Activated T-cell treated with anti-CD3 and anti-CD28 coated beads, Interleukin-2, amount 50 U/mL, for 72 hours (primary cell): Measurements from ENCODE around the gene MDN1. TPM values are rescaled to one million over a fixed set of nuclear protein-coding genes. Genes with fewer than 3 reads are reported as not detected.
A peak's percentile ranks its signal among the peaks of the same experiment; 100 is the strongest.
"Not testable (repeated sequence)": the region's sequence is repeated elsewhere in the genome, so short reads cannot be mapped to it uniquely, and the experiment has no call there.

ENCODE experiments used
- ATAC-seq, 2 donors: fragments of 150-1000 bp; cut with Tn5 transposase; replicated peaks in 1 of 2; 2 replicates each; pipeline ENCODE4 v1.10.0; 2021; ENCODE audit warnings: moderate library complexity in 2 of 2, mild to moderate bottlenecking in 1 of 2
- DNase-seq, 2 donors: peaks; one replicate each; pipeline ENCODE4 v3.0.0; 2021 to 2022; ENCODE audit warnings: mixed read lengths in 1 of 2
- H3K27ac Mint-ChIP-seq: one replicate; pipeline ENCODE4 v1.8.0; 2022; ENCODE audit warnings: mild to moderate bottlenecking, moderate library complexity, mixed read lengths
- H3K27me3 Mint-ChIP-seq: one replicate; pipeline ENCODE4 v1.8.0; 2022; ENCODE audit warnings: low read depth, mixed read lengths
- H3K36me3 Mint-ChIP-seq, 2 donors: one replicate each; pipeline ENCODE4 v1.8.0; 2022; ENCODE audit warnings: mixed read lengths in 2 of 2, mild to moderate bottlenecking in 1 of 2; ENCODE audit not compliant: insufficient read depth in 2 of 2
- H3K4me1 Mint-ChIP-seq: one replicate; pipeline ENCODE4 v1.8.0; 2022; ENCODE audit warnings: low read depth, mixed read lengths
- H3K4me3 Mint-ChIP-seq, 2 donors: one replicate each; pipeline ENCODE4 v1.8.0; 2022; ENCODE audit warnings: mild to moderate bottlenecking in 2 of 2, mixed read lengths in 2 of 2, moderate library complexity in 2 of 2
- H3K9me3 Mint-ChIP-seq, 2 donors: one replicate each; pipeline ENCODE4 v1.8.0; 2022; ENCODE audit warnings: mixed read lengths in 2 of 2
- total RNA-seq, 2 donors: library from RNA; stranded (reverse); gene quantifications; one replicate each; pipeline ENCODE4 v1.2.3, GENCODE V29; 2022

MDN1 gene
- total RNA-seq, 2 donors from 2014 or later, result 41.0 to 48.2 TPM

GRCh38 chr6:89643406-89643805 is 176.2 kb downstream of the MDN1 start:
- H3K27me3 Mint-ChIP-seq, result no peaks in the 10 kb centered on the region
- DNase-seq (no peak), ATAC-seq (no peak)
- H3K36me3 Mint-ChIP-seq, result peaks cover 3 to 9% of the 10 kb centered on the region in 2 donors
- no peak overlapping the region for H3K27ac Mint-ChIP-seq
- peaks cover 23% of the 10 kb centered on the region for H3K4me1 Mint-ChIP-seq
- H3K9me3 Mint-ChIP-seq, result no peaks in the 10 kb centered on the region
- no peak overlapping the region for H3K4me3 Mint-ChIP-seq

DNA sequence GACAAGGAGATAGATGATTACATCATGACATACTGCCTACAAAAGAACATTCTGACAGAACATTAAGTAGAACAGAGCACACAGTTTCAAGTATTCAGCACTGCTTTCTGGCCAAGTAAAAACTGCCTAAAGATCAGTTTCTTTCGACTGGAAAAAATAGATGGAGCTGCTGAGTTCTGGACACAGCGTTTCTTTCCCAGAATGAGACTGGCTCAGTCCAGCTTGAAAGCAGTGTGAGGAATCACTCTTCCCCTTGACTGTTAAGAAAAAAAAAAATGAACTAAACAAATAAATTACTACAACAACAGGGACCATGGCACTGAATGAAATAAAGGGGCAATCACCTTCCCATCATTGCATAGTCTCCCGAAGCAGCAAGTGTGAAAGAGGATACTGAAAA is 176.6 kb downstream of the MDN1 start:
- H3K4me3 Mint-ChIP-seq, result no peak overlapping the region
- no peaks in the 10 kb centered on the region for H3K27me3 Mint-ChIP-seq
- no peak for ATAC-seq
- H3K27ac Mint-ChIP-seq, result no peak overlapping the region
- H3K36me3 Mint-ChIP-seq, result peaks cover 3 to 7% of the 10 kb centered on the region in 2 donors
- no peaks in the 10 kb centered on the region for H3K9me3 Mint-ChIP-seq
- peaks cover 23% of the 10 kb centered on the region for H3K4me1 Mint-ChIP-seq
- no peak for DNase-seq

DNA sequence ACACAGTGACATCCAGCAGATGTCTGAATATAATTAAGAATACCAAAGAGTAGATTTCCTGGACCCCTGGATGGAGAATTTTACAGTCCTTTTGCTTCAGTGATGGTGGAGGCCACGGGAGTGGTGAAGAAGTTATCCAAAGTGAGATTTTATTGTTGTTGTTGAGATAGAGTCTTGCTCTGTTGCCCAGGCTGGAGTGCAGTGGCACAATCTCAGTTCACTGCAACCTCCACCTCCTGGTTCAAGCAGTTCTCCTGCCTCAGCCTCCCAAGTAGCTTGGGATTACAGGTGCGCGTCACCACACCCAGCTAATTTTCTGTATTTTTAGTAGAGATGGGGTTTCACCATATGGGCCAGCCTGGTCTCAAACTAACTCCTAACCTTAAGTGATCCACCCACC is 178.0 kb downstream of the MDN1 start:
- DNase-seq, ATAC-seq, H3K27me3 Mint-ChIP-seq, H3K27ac Mint-ChIP-seq, H3K36me3 Mint-ChIP-seq, H3K9me3 Mint-ChIP-seq, H3K4me3 Mint-ChIP-seq: not testable (repeated sequence)
- peaks cover 28% of the 10 kb centered on the region for H3K4me1 Mint-ChIP-seq

DNA sequence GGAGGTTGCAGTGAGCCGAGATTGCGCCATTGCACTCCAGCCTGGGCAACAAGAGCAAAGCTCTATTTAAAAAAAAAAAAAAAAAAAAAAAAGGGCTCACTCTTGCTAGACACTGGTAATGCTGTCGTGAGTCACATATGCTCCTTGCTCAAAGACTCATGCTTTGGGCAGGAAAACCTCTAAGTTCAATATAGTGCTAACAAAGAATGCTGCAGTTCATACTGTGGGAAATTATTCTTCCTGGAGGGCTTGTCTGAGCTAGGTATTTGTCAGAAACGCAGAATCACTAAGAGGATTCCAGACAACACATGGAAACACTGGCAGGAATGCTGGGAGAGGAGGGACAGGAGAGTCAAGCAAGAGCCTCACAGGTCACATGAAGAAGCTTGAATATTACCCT is 178.8 kb downstream of the MDN1 start:
- H3K9me3 Mint-ChIP-seq, result no peaks in the 10 kb centered on the region
- peak overlapping the region; percentile 4 for H3K27ac Mint-ChIP-seq
- no peaks in the 10 kb centered on the region for H3K27me3 Mint-ChIP-seq

DNA sequence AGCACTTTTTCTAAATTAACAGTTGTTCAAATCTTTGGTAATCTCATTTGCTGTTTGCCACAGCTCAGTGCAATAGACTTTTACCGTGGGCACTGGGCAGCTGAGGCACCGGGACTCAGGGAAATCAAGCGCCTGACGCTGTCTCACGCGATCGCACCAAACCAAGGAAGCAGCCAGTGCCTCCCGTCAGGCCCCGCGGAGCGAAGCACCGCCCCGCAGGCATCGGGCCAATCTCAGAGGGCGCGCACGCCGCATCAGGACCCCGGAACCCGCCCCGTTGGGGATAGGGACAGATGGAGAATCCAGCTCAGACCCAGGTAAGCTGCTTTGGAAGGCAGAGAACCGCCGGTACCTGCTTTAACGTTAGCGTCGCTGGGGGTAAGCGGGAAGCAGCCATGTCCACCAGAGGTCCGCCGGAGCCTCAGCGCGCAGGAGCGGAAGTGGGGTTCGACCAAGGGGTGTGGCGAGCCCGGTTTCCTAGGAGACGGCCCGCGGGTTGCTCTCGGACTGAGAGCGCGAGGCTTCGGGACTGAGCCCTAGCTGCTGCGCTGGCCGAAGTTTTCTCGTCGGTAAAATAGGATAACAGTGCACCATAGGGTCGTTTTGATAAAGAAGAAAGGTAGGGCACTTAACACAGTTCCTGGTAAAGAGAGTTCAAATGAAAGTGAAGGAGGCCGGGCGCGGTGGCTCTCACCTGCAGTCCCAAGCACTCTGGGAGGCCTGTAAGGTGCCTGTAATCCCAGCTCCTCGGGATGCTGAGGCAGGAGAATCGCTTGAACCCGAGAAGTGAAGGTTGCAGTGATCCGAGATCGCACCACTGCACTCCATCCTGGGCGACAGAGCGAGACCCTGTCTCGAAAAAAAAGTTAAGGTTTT is 181.0 kb downstream of the MDN1 start, which contains the start of gene LYRM2:
Gene LYRM2 (minus strand): TSS at position 428 of the 876 bp plus-strand sequence. CDS start 31 bp downstream, at position 397.
- ATAC-seq (peak; percentile 97 to 98), DNase-seq (peak; percentile 94 to 95)
- Mint-ChIP-seq H3K4me1 (peaks cover 32% of the 10 kb centered on the region), H3K27ac (peak within 1 kb of the TSS; percentile 99), H3K4me3 (peak within 1 kb of the TSS; percentile 81 to 97), H3K36me3 (peaks cover 9 to 13% of the 10 kb centered on the region in 2 donors), H3K27me3 (no peaks in the 10 kb centered on the region), H3K9me3 (no peaks in the 10 kb centered on the region)

More for the DNA sequence above, 178.8 kb downstream of the MDN1 start:
- ATAC-seq (no peak), DNase-seq (no peak)
- Mint-ChIP-seq H3K36me3 (peaks cover 6 to 10% of the 10 kb centered on the region in 2 donors), H3K4me1 (peaks cover 35% of the 10 kb centered on the region), H3K4me3 (no peak overlapping the region)

- Mint-ChIP-seq H3K27me3 (no peaks in the 10 kb centered on the region), H3K4me3 (peak overlapping the region; percentile 81 to 97), H3K9me3 (no peaks in the 10 kb centered on the region), H3K27ac (peak overlapping the region; percentile 99), H3K4me1 (peaks cover 27% of the 10 kb centered on the region), H3K36me3 (peaks cover 9 to 14% of the 10 kb centered on the region in 2 donors)
- ATAC-seq (no peak), DNase-seq (no peak)
These were observed 181.7 kb downstream of the MDN1 start for GRCh38 chr6:89637960-89638319.

GRCh38 chr6:89636412-89636811 is 183.2 kb downstream of the MDN1 start:
- Mint-ChIP-seq H3K27ac (peak overlapping the region; percentile 70), H3K36me3 (peaks cover 7 to 14% of the 10 kb centered on the region in 2 donors), H3K4me1 (peaks cover 27% of the 10 kb centered on the region)
- H3K9me3 Mint-ChIP-seq, DNase-seq, ATAC-seq, H3K4me3 Mint-ChIP-seq, H3K27me3 Mint-ChIP-seq: not testable (repeated sequence)

DNA sequence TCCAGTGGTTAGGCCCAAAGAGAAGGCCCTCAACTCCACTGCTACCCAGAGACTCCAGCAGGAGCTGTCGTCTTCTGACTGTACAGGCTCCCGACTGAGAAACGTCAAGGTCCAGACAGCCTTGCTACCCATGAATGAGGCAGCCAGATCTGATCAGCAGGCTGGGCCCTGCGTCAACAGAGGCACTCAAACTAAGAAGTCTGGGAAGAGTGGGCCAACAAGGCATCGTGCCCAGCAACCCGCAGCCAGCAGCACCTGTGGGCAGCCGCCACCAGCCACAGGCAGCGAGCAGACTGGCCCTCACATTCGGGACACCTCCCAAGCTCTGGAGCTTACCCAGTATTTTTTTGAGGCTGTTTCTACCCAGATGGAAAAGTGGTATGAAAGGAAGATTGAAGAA is 189.1 kb downstream of the MDN1 start:
- H3K27me3 Mint-ChIP-seq, result no peaks in the 10 kb centered on the region
- no peaks in the 10 kb centered on the region for H3K4me1 Mint-ChIP-seq
- no peak overlapping the region for H3K4me3 Mint-ChIP-seq
- peaks cover 0 to 4% of the 10 kb centered on the region in 2 donors for H3K36me3 Mint-ChIP-seq
- H3K9me3 Mint-ChIP-seq, result no peaks in the 10 kb centered on the region
- H3K27ac Mint-ChIP-seq, result no peak overlapping the region
- DNase-seq (no peak), ATAC-seq (no peak)

GRCh38 chr6:89623749-89624148 is 195.8 kb downstream of the MDN1 start:
- no peak for DNase-seq
- H3K4me1 Mint-ChIP-seq, result no peaks in the 10 kb centered on the region

DNA sequence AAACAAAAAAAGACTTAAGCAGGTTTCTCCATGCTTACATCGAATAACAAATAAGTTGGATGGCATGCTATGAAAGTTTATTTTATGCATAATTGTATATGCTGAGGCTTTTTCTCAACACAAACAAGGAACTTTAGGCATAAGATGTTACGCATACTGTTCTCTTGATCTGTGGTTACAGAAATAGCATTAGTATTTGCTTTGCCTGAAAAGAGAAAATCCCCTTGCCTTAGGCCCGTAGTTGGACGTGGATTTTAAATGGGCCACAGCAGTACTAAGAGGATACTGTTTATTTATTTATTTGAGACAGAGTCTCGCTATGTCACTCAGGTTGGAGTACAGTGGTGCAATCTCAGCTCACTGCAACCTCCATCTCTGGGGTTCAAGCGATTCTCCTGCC is 200.0 kb downstream of the MDN1 start:
- H3K9me3 Mint-ChIP-seq, result no peaks in the 10 kb centered on the region
- H3K4me3 Mint-ChIP-seq, result no peak overlapping the region
- no peaks in the 10 kb centered on the region for H3K36me3 Mint-ChIP-seq
- DNase-seq (no peak), ATAC-seq (no peak)
- no peaks in the 10 kb centered on the region for H3K4me1 Mint-ChIP-seq
- H3K27me3 Mint-ChIP-seq, result no peaks in the 10 kb centered on the region
- H3K27ac Mint-ChIP-seq, result no peak overlapping the region

More at GRCh38 chr6:89623749-89624148, 195.8 kb downstream of the MDN1 start:
- no peak for ATAC-seq
- H3K4me3 Mint-ChIP-seq, result no peak overlapping the region
- peaks cover 0 to 1% of the 10 kb centered on the region in 2 donors for H3K36me3 Mint-ChIP-seq
- H3K9me3 Mint-ChIP-seq, result no peaks in the 10 kb centered on the region
- no peak overlapping the region for H3K27ac Mint-ChIP-seq
- no peaks in the 10 kb centered on the region for H3K27me3 Mint-ChIP-seq

GRCh38 chr6:89618026-89618425 is 201.6 kb downstream of the MDN1 start:
- DNase-seq (no peak), ATAC-seq (no peak)
- no peaks in the 10 kb centered on the region for H3K36me3 Mint-ChIP-seq
- no peaks in the 10 kb centered on the region for H3K27me3 Mint-ChIP-seq
- no peak overlapping the region for H3K4me3 Mint-ChIP-seq
- no peaks in the 10 kb centered on the region for H3K4me1 Mint-ChIP-seq
- no peaks in the 10 kb centered on the region for H3K9me3 Mint-ChIP-seq
- H3K27ac Mint-ChIP-seq, result no peak overlapping the region

- Mint-ChIP-seq H3K9me3 (no peaks in the 10 kb centered on the region), H3K4me3 (no peak overlapping the region), H3K36me3 (no peaks in the 10 kb centered on the region), H3K27me3 (no peaks in the 10 kb centered on the region), H3K4me1 (no peaks in the 10 kb centered on the region), H3K27ac (no peak overlapping the region)
- no peak for ATAC-seq
- no peak for DNase-seq
These were observed 203.1 kb downstream of the MDN1 start for GRCh38 chr6:89616531-89616930.

- Mint-ChIP-seq H3K36me3 (no peaks in the 10 kb centered on the region), H3K4me3 (no peak overlapping the region), H3K27ac (no peak overlapping the region), H3K27me3 (no peaks in the 10 kb centered on the region), H3K4me1 (no peaks in the 10 kb centered on the region), H3K9me3 (no peaks in the 10 kb centered on the region)
- ATAC-seq (no peak), DNase-seq (no peak)
These were observed 203.7 kb downstream of the MDN1 start for GRCh38 chr6:89615882-89616281.

GRCh38 chr6:89613790-89614189 is 205.8 kb downstream of the MDN1 start:
- Mint-ChIP-seq H3K4me1 (no peaks in the 10 kb centered on the region), H3K27ac (no peak overlapping the region), H3K4me3 (no peak overlapping the region), H3K27me3 (no peaks in the 10 kb centered on the region), H3K9me3 (no peaks in the 10 kb centered on the region), H3K36me3 (no peaks in the 10 kb centered on the region)
- DNase-seq (no peak), ATAC-seq (no peak)
